ENCODE results near the gene FIS1.
"Not testable (repeated sequence)": the region's sequence is repeated elsewhere in the genome, so short reads cannot be mapped to it uniquely, and the experiment has no call there.

FIS1 gene

DNA sequence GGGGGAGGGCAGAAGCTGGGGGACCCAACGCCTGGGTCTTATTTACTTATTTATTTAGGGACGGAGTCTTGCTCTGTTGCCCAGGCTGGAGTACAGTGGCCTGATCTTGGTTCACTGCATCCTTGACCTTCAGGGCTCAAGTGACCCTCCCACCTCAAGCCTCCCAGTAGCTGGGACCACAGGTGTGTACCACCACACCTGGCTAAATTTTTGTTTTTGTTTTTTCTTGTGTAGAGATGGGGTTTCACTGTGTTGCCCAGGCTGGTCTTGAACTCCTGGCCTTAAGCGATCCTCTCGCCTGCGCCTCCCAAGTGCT lies 42.3 kb downstream of the FIS1 start:
- ATAC-seq, result no peak

DNA sequence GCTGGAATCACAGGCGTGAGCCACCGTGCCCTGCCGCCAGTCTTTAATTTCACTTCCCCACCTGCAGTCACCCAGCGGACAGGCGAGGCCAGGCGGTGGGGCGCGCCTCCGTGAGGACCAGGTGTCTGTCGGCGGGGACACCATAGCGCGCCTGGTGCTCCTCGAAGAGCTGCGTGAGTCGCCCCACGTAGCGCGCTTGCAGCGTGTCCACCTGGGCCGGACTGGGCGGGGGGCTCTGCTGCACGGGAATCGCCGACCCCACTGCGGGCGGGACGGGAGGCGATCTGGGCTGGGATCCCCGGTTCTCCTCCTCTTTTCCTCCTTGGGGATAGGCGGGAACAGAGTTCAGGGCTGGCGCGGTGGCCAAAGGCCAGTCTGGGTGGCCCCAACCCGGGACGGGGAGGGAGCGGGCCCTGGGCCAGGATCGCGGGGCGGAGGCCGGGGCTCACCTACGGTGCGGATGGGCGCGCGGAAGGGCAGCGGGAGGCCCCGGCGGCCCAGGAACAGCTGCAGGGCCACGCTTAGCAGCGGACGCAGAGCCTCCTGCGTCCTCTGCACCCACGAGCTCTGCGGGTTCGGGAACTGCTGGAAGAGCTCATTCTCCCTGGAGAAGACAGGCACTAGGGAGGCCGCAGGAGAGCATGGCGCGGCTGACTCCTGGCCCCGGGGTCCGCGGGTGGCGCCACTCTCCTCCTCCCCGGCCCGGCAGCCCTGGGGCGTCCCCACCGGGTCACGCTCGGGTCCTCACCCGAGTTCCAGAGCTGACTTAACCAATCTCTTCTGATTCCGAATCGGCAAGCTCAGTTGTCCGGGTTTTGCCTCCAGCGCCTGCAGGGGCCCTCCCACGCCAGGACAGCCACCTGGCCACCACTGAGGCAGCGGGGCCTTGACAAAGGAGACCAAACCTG lies 42.9 kb downstream of the FIS1 start:
- no peak for ATAC-seq

DNA sequence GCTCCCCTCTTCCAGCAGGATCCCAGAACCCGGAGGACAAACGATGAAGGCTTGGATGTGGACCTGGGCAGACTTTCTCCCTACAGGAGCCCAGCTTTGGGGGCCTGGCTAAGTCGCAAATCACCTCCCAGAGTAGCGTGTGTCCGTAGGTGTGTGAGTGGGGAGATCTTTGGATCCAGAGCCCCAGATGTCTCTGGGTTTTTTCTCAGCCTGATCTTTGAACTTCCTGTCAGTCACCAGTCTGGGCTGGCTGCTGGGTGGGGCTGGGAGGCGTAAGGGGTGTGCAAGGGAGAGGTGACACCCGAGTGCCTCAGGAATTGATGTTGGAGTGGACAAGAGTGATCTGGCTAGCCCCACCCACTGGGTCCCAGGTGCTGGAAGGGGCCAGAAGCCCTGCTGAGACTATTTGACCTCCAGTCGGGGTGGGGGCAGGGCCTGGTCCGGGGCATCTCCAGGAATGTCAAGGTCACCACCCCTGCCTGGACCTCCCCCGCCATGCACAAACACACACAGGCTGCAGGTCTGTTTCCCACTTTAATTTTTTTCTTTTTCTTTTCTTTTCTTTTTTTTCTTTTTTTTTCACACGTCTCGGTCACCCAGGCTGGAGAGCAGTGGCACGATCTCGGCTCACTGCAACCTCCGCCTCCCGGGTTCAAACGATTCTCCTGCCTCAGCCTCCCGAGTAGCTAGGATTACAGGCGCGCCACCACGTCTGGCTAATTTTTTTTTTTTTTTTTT lies 43.9 kb downstream of the FIS1 start, which contains the start of gene MOGAT3:
Gene MOGAT3 (minus strand): TSS at position 175 of the 738 bp plus-strand sequence. CDS start 182 bp downstream, outside the sequence.
- ATAC-seq, result no peak

DNA sequence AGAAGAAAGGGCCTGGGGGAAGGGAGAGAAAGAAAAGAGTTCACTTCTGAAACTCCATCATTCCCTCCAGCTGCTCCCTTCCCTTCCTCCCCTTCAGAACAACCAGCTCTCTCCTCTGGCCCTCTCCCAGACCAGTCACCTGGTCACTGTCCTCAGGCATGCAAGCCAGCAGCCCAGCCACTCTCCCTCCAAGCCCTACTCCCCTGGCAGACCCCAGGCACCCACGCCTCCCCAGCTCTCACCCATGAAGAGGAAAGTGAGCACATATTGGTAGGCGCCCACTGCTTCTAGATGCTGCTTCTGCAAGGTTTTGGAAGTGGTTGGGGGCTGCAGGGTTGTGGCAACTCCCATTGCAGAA lies 44.4 kb downstream of the FIS1 start:
- ATAC-seq, result no peak

DNA sequence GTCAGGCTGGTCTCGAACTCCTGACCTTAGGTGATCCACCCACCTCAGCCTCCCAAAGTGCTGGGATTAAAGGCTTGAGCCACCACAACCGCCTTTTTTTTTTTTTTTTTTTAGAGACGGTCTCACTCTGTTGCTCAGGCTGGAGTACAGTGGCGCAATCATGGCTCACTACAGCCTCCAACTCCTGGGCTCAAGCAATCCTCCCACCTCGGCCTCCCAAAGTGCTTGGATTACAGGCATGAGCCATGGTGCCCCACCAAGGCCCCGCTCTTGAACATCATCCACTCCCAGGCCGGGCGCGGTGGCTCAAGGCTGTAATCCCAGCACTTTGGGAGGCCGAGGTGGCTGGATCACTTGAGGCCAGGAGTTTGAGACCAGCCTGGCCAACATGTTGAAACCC lies 45.4 kb downstream of the FIS1 start:
- ATAC-seq, result not testable (repeated sequence)

DNA sequence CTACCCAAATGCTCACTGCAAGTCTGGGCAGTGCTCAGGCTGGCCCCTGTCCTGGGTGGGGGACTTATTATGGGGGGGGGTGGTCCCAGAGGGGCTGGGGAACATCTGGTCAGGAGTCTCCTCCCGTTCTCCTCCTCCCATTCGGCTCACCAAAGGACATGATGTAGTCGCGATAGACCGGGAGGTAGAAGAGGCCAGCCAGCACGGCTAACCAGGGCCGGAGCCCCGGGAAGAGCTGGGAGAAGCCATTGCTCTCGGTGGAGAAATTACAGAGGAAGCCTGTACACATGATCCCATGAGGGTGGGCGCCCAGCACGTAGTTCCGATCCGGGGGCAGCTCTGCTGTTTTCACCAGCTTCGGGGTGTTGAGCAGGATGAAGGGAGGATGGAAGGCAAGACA lies 46.4 kb downstream of the FIS1 start:
- ATAC-seq, result no peak

DNA sequence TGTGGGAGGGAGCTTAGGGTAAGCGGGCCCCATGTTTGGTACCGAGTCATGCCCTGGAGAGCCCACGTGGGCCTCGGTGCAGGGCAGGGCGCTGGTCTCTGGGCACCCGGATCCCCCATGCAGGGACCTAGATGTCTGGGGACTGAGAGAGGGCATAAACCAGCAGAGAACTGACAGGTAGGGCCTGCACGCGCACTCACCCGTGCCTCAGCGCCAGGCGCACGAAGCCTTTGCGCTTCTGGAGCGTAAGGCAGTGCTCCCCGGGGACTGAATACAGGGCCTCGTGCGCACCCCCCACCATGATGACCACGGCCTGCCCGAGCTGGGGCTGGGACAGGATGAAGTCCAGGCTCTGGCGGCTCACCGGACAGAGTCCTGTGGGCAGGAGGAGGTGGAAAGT lies 46.9 kb downstream of the FIS1 start:
- ATAC-seq, result no peak

DNA sequence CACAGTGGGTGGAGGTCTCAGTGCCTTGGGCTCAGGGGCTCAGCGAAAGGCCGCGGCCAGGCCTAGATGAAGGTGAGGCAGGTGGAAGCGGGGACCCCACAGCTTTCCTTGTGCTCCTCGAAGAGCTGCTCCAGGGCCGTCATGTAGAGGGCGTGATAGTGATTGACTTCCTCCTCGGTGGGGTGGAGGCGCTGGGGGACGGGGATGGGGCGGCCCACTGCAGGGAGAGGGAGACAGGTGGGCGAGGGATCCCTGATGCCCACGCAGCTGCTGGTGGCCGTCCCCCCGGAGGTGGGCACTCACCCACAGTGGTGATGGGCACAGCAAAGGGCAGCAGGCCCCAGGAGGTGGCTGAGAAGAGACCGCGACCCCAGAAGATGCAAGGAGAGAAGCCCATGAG lies 49.0 kb downstream of the FIS1 start:
- ATAC-seq, result no peak

Data from activated CD4-positive, CD25-positive, alpha-beta regulatory T cell treated with anti-CD3 and anti-CD28 coated beads, Interleukin-2, amount 50 U/mL, for 24 hours (primary cell).